GM04503 (cell line): ENCODE results near the gene MYH9.

ENCODE experiments used
- DNase-seq: peaks from one replicate; pipeline ENCODE4 v3.0.0-alpha.2; 2012; ENCODE audit warnings: low read depth

The MYH9 gene

DNA sequence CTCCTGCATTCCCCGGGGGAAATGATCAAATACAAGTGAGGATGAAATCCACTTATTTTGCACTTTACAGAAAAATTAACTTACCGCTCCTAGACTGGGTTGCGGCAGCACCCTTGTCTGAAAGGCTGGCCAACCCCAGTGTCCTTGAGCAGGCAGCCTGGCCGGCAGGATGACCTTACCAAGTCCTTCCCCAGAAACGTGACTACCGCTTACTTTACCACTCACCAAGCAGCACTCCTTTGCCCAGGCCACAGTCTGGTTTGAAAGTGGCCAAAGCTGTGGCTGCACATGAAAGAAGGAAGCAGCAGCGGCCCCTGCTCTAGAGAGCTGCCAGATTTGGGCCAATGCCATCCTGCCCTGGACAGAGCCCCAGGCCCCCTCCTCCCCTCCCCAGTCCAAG lies 20.3 kb downstream of the MYH9 start:
- no peak for DNase-seq

DNA sequence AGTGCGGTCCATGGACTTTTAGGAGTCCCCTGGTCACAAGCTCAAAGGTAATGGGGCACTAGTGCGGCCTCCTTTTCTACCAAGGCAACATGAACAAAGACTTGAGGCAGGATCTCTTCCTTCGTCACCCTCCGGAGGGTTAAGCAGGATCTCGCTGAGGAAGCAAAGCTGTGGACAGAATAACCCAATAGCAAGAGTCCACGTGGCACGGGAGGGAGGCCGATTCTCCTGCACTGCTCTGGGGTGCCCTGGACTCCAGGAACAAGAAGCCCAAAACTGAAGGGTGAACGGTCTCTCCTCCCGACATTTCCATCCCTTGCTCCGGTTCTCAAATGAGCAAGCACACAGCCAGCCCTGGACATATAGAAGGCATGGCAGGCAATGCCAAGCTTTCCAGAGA lies 20.7 kb downstream of the MYH9 start:
- DNase-seq = no peak

DNA sequence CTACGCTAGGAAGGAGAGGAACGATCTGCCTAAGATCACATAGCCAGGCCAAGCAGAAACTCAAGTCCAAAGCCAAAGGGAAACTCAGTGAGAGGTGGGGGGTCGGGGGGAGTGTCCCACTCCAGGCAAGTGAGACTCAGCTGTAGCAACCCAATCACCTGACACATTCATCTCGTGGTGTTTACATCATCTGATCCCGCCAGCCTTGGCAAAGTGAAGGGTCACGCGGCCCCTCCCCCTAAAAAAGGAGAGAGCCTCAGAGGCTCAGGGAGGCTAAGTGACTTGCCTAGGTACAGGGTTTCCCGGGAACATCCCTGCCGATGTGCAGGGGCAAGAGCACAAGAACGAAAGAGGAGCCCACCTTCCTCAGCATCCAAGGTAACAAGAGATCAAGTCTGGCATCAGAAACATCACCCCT lies 21.5 kb downstream of the MYH9 start:
- no peak for DNase-seq

DNA sequence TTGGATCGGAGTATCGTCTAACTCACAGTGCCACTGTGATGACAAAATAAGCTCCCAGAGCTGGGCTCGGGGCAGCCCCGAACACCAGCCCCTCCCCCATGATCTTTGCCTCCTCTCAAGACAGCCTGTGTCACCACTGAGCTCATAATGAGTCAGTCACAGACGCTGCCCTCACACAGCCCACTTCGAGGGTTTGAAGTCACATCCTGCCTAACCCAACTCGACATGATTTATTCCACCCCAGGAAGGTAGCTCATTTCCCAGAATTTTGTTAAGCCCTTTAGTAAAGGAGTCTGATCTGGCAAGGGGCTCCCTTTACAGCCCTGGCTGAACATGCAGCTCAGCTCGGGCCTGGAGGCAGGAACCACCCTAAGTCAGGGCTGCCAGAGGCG lies 22.8 kb downstream of the MYH9 start:
- DNase-seq = peak; percentile 62

DNA sequence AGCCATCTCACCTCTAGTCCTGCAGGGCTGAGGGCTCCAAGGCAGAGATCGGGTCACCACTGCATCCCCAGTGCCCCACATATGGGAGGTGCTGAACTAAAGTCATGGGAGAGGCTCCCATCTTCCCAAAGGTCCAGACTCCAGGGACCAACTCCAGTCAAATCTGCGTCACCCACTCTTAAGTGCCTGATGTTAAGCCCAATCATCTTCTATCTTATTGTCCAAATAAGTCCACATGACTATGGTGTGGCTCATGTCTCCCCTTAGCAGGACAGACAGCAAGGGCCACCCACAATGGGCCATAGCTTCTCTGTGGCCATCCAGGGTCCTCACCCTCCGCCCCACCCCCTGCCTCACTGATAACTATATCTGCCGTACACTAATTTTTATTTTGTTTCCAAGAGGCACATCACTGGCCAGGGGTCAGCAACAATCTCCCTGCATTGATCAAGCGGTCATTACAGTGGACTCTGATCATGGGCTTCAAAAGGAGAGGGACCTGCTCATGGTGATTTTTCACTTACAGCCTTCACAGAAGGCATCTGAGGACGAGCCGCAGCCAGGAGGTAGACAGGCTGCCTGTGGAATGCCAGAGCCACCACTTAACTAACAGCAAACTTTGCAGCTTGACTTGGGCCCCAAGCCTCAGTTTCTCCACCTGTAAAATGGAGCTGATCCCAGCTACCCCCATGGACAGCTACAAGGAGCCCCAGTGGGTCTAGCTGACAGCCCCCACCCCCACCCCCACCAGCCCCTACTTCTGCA lies 23.3 kb downstream of the MYH9 start:
- DNase-seq = no peak

DNA sequence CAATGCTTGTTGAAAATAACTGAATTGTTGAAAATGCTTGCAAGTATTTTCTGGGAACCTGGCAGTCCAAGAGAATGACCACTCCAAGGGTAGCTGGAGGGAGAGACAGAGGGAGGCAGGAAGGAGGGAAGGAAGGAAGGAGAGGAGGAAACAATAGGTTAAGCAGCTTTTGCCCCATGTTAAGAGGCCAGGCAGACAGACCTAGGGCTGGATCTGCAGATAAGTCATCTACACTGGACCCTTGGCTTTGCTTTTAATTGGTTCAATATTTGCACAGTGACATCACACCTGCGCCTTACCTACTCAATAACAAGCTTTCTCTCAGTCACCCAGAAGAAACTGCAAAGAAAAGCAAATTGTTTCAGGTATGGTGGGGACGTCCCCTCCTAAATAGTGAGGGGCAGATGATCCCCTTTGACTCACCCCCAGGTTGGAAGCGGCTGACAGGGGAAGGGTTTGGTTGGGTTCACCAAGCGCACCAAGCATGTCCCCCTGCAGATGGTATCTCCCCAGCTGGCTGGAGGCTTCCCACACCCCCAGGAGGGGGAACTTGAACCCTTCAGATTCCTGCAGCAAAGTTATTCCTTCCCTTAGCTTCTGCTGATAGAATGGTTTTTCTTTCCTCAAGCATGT lies 24.3 kb downstream of the MYH9 start:
- no peak for DNase-seq

DNA sequence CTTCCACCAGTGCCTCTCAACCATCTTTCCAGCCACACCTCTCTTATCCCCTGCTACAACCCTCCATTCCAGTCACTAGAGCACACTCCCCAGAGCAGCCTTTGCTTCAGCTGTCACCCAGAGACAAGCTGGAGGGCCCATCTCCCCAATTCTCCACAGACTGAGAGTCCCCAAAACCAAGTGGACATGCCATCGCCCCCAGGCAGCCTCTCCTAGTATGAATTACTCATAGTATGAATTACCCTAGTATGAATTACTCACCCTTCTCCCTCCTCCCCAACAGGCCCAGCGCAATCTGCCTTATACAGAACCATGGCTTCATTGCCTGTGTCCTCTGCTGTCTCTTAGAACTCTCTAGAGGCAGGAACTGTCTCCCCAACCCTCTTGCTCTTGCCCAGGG lies 24.8 kb downstream of the MYH9 start:
- no peak for DNase-seq

DNA sequence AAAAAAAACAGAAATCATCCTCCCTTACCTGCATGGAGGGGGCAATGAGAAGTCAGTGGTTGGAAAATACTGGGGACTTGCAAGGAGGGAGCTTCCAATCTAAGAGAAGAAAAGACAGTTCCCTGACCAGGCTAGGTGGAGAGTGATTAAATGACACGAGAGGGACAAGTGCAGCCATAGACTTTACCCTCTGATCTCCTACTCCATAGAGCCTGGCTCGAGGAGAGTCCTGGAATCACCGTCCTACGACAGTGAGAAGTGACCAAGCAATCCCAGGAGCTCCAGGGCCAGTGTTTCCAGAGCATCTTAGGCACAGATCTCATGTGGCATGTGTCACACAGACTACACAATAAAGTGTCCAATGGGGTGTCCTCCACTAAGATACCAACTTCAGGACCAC lies 25.7 kb downstream of the MYH9 start:
- no peak for DNase-seq

DNA sequence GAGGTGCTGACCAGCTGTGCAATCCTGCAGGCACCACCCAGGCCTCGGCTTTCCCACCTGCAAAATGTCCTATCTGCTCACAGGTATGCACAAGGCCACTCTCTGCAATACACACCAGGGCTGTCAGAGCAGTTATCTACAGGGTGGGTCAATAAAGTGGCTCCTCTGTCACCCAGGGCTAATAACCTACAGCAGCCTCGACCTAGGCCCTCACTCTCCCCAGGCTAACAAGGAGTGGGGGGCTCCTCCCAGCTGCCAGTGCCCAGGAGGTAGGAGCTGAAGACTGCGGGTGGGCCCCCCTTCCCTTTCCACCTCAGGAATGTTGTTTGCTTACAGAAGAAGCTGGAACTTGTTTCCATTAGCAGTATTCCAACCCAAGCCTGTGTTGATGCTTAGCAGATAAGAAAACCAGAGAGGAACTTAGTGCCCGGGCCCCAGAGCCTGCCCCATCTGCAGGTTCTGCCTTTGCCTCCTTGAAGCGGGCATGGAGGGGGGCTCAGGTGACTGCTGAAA lies 26.8 kb downstream of the MYH9 start:
- DNase-seq = no peak

DNA sequence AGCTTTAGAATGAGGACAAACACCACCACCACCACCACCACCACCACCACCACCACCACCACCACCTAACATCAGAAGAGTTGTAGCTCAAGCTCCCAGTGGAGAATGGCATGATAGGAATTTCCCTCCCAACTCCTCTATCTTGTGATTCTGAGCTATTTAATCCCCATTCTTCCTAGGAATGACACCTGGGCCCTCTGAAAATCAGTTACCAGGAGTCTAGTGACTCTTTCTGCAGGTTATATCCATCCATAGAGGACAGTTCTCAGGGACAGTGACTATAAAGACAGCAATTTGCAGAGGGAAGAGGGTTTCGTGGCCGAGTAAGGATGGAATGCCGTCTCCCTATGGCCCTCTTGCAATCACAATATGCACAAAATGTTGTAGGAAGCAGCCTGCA lies 27.8 kb downstream of the MYH9 start:
- no peak for DNase-seq

DNA sequence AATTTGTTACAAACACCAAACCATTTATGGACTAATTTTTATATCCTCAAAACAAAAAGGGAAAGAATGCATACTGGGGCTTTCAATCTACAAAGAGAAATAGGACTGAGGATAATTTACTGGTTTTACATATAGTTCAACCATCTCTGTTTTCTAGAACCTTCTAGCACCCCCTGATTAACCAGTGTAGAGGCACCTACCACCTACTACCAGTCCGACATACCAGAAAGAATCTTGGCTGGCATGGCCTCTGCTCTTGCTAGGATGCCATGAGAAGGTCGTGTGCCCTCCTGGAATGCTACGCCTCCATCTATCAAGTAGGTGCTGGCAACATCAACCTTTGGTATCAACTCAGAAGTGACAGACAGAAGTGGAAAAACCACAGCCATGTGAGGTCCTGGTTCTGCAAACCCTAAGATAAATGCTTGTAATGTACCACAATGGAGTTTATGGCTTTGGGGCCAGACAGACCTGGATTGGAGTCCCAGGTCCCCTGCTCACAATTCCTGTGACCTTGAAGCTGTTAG lies 28.2 kb downstream of the MYH9 start:
- DNase-seq = no peak

DNA sequence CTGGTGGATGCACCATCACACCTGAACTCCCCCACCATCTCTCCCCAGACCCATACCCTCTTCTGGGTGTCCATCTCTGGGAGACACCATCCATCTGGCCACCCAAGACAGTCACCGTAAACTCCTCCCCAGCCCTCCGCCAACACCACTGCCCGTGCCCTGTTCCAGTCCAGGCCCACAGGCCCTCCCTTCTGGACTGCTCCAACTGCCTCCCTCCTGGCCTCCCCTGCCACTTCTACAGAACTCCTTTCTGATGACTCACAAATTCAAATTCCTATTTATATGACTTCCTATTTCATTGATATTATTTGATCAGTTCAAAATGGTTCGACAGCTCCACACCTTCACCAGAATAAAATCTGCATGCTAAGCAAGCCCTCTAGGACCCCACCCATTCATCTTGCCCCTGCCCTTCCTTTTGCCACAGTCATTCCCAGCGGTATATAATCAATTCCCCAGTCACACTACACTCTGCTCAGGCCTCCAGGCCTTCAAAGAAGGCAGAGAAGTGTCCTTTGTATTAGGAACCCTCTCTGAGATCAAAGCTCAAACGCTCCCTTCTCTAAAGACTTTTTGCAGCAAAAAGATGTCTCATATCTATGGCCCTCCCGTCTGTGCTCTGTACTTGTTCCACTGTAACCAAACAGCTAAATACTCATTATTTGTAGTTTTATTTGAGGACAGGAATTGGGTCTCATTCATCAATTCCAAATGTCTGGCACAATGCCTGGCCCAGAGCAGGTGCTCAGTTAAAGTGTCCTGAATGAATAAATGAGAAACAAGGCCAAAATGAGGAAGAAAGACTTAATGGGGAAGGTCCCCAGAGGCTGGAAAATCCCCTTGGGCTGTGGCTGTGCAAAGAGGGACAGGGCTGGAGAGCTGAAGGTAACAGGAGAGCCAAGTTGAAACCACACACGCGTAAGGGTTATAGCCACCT lies 29.0 kb downstream of the MYH9 start:
- no peak for DNase-seq

DNA sequence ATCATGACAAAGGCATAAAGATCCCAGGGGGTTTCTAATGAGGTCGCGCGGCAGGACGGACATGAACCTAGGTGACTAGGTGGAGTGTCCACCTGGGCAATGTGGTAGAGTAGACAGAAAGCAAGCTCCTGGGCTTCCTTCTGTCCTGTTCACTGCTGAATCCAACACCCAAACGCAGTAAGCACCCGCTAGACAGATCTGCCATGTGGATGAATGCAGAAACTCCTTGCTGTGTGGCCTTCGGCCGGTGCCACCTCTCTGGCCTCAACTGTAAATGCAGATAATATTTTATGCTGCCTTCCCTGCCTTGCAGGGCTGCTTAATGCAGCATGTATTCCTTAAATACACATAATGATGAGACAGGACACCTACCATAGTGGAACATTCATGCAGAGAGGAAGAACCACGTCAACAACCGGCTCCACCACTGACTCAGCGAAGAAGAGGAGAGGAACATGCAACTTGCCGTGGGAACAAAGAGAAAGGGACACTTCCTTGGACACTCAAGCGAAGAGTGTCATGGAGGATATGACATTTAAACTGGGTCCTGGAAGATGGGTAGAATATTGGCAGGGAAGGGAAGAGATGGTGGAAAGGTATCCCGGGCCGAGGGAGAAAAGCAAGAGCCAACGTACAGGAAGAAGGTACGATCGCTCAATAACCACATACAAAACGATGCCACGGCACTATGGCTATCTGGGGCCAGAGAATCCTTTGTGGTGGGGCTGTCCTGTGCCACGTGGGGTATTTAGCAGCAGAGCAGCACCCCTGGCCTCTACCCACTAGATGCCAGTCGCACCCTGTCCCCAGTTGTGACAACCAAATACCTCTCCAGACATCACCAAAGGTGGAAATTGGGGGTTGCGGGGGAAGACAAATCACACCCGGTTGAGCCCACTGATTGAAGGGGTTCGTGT lies 30.8 kb downstream of the MYH9 start:
- DNase-seq = no peak

DNA sequence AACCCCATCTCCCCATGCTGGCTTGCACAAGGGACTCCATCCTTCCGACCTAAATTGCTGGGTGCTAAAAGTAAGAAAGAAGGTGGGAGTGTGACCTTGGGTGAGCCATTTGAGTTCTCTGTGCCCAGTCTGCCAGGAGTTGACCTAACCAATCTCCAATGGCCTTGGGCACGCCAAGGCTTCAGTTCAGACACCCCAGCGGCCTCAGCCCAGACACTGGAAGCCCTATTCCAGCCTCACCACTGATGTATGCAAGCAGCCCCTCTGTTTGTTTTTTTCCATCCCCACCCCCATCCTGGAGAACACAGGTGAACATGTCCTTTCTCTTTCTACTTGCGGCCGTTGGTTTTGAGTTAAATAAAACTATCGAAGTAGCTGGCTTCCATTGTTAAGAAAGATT lies 31.9 kb downstream of the MYH9 start:
- DNase-seq = no peak

DNA sequence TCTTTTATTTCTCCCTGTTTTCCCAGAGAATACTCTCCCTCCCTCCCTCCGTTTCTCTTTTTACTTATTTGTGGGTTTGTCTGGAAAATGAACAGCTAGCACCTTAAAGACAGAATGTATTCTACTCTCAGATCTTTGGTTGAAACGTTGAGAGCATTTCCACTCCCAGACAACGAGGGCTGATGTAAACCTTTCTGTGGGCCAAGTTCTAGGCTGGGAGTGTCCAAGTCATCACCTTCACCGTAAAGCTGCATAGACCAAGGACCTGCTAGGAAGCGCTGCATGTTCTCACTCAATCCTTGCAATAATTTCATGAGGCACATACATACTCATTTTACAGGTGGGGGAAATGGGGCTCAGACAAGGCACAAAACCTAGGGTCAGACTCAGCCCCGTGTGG lies 32.4 kb downstream of the MYH9 start:
- no peak for DNase-seq

DNA sequence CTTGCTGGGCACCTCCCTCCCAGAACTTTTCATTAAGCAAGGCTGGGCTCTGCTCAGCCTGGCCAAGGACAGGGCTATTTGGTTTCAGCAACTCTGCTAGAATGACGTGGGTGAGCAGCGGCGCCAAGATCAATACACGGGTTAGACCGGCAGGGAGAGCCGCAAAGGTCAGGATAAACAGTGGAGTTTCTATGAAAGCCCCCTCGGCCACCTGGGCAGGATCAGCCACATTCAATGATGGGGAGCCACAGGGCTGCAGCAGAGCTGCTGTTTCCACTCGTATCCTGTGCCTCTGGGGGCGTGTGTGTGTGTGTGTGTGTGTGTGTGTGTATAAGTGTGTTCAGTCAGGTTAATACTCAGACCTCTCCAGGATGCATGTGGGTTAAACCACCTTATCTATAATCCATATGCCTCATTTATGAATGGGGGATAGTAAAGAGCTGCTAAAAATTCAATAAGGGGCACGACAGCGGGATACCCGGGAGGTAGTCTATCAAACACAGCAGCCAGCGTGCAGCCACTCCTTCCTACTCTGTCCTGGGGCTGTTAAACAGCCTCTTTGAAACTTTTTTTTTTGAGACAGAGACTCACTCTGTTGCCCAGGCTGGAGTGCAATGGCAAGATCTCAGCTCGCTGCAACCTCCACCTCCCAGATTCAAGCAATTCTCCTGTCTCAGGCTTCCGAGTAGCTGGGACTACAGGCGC lies 34.8 kb downstream of the MYH9 start:
- DNase-seq = no peak

DNA sequence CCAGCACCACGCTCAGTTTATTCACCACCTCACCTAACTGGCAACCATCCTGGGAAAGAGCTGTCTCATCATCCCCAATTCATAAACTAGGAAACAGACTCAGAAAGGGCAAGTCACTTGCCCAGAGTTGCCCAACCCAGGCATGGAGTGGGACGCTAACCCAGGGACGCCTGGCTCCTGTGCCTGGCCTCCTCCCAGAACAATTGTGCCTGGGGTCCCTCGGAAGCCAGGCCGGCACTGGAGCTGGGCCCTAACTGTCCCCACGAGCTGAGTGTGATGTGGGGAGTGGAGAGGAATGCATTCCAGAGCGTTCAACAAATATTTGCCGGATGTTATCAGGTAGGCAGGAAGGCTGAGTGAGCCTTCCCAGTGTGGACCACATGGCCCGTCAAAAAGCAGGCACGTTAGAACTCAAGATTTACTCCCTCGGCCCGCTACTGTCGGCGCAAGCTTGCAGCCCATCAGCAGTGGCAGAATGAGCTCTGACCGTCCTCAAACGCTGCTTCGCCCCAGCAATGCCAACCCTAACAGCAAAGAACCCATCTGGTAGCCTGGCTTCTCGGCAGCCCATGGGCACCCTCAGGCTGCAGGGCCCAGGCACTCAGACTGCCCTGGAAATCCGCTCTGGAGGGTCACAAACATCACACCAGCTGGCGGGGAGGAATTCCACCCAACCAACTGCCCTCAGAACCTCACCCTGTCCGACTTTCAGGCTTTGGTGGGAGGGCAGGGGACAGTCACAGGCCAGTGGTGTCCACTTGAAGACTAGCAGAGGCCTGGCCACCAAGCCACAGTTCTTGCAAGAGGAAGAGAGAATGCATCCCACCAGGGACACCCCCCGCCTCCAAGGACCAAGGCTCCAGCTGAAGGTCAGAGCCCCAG lies 35.6 kb downstream of the MYH9 start:
- no peak for DNase-seq

DNA sequence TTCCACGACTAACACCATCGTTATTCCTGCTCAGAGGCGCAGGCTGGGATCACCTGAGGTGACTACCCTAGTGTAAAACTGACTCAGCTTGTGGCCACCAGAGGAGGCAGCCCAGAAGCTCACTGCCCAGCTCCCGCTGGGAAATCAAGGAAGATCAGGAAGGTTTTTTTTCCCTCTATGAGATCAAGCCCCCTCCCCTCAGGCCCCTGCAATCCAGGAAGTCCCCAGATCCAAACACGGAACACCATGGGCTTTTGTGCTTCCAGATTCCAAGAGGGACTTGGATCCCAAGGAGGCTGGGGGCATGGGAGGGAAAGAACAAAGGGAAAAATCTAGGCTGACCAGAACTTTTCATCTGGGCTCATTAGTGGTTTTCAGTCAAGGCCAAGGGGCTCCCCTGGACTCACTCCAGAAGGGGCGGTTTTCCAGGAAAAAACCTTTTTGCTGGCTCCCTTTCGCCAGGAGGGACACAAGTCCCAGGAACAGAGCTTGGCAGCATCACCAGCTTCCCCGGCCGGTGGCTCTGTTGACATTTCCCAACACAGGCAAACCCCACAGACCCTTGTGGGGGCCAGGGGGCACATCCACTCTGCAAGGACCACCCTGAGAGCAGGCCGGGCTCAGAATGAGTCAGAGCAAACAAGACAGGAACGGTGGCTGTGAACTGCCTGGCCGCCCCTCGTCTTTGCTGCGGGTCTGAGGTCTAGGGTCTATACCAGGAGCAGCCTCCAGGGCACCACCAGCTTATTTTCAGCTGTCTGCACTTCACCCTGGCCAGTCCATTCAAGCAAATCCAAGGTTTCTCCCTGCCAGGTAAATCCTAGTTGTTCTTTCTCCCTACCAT lies 36.8 kb downstream of the MYH9 start:
- DNase-seq = no peak

DNA sequence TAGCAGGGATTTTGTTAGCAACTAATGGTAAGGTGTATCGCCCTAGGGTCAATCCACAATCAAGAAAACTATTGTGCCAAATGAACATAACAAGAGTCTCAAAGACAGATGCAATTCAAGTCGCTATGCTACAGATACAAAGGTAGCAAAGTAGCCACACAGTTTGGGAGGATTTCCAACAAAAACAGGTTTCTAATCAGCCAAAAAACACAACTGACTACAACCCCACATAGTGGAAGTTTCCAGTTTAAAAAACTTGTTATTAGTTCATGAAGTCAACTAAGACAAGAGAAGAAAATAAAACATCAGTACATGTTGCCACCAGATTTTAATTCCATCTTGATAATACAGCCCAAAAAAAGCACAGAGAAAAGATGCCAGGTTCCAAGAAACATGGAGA lies 38.0 kb downstream of the MYH9 start:
- DNase-seq = no peak
